Measurements from ENCODE around the gene DDX42. TPM values are rescaled to one million over a fixed set of nuclear protein-coding genes. Genes with fewer than 3 reads are reported as not detected.

Gene DDX42
- total and polyA plus RNA-seq, 2 donors (not counting 1 experiment from before 2014, with no cell fraction given) = 61.6 to 170 TPM

DNA sequence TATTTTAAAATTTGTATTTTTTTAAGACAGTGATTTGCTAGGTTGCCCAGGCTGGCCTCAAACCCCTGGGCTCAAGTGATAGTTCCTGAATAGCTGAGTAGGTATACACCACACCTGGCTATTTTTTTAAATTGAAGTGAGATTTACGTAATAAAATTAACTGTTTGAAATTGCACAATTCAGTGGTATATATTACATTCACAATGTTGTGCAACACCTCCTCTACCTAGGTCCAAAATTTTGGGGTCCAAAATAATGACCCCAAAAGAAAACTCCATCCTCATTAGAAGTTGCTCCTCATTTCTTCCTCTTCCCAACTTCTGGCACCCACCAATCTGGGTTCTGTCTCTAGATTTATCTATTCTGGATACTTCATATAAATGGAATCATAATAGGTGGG, 71.5 kb downstream of the DDX42 start:
- intact Hi-C loops (cut with micrococcal nuclease) = loop anchor here (2.0 kb wide), 1 partner anchor 399 kb away; the partner anchor contains the start of gene CYB561
- no peak overlapping the region for H3K27ac Mint-ChIP-seq
- Histone ChIP-seq H3K27me3 (replicated peaks in 1 of 4; ENCODE audit: control extremely low read depth in 1 of 4, control insufficient read depth in 3 of 4, insufficient read depth in 4 of 4, low read length in 3 of 4) (no peaks in the 10 kb centered on the region), H3K4me3 (ENCODE audit: control extremely low read depth in 1 of 5, extremely low read depth in 1 of 5, insufficient read depth in 1 of 5, low read depth in 2 of 5, low read length in 4 of 5) (no peak overlapping the region), H3K4me2 (replicated peaks; ENCODE audit: low read depth, low read length, poor library complexity, severe bottlenecking) (no peak overlapping the region), H4K20me1 (ENCODE audit: control insufficient read depth, insufficient read depth, low read length, poor library complexity, severe bottlenecking) (peaks cover 18% of the 10 kb centered on the region), H2AFZ (ENCODE audit: insufficient read depth, low read depth, low read length, poor library complexity, severe bottlenecking) (no peak overlapping the region), H3K36me3 (replicated peaks in 1 of 2; ENCODE audit: control extremely low read depth in 1 of 2, control insufficient read depth in 1 of 2, extremely low read depth in 1 of 2, insufficient read depth in 2 of 2, low read length in 1 of 2) (no peaks in the 10 kb centered on the region), H3K27ac (ENCODE audit: low read length in 2 of 2) (no peak overlapping the region), H3K79me2 (ENCODE audit: control insufficient read depth, insufficient read depth, low read length) (peaks cover 21% of the 10 kb centered on the region), H3K4me1 (ENCODE audit: control insufficient read depth in 2 of 2, insufficient read depth in 2 of 2, low read length in 2 of 2) (peaks cover 26 to 42% of the 10 kb centered on the region in 2 donors), H3K9ac (ENCODE audit: low read length) (no peak overlapping the region), H3K9me3 (ENCODE audit: control extremely low read depth in 1 of 3, control insufficient read depth in 2 of 3, insufficient read depth in 1 of 3, low read length in 2 of 3) (peaks cover 0 to 16% (median 0%) of the 10 kb centered on the region in 3 donors)
- no peak for DNase-seq
- H3K4me1 Mint-ChIP-seq = peaks cover 42% of the 10 kb centered on the region
- ChIA-PET CTCF (no interaction called here), POLR2A (no interaction called here)
- ATAC-seq (ENCODE audit: low read depth) = no peak
- WGBS (ENCODE audit: insufficient coverage) = no CpG with 5 or more reads among the region's 1 CpG
- no peak overlapping the region for H3K4me3 Mint-ChIP-seq
- H3K9me3 Mint-ChIP-seq (ENCODE audit: insufficient read depth) = peaks cover 3% of the 10 kb centered on the region
- no peaks in the 10 kb centered on the region for H3K27me3 Mint-ChIP-seq
- TF ChIP-seq, protein P1, sequence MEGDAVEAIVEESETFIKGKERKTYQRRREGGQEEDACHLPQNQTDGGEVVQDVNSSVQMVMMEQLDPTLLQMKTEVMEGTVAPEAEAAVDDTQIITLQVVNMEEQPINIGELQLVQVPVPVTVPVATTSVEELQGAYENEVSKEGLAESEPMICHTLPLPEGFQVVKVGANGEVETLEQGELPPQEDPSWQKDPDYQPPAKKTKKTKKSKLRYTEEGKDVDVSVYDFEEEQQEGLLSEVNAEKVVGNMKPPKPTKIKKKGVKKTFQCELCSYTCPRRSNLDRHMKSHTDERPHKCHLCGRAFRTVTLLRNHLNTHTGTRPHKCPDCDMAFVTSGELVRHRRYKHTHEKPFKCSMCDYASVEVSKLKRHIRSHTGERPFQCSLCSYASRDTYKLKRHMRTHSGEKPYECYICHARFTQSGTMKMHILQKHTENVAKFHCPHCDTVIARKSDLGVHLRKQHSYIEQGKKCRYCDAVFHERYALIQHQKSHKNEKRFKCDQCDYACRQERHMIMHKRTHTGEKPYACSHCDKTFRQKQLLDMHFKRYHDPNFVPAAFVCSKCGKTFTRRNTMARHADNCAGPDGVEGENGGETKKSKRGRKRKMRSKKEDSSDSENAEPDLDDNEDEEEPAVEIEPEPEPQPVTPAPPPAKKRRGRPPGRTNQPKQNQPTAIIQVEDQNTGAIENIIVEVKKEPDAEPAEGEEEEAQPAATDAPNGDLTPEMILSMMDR (IDR thresholded peaks at IDR 0.05) = no peak
- TF ChIP-seq EZH2 (IDR thresholded peaks at IDR 0.05; ENCODE audit: borderline replicate concordance, insufficient read depth, low read depth, low read length, poor library complexity, severe bottlenecking) = no peak

DNA sequence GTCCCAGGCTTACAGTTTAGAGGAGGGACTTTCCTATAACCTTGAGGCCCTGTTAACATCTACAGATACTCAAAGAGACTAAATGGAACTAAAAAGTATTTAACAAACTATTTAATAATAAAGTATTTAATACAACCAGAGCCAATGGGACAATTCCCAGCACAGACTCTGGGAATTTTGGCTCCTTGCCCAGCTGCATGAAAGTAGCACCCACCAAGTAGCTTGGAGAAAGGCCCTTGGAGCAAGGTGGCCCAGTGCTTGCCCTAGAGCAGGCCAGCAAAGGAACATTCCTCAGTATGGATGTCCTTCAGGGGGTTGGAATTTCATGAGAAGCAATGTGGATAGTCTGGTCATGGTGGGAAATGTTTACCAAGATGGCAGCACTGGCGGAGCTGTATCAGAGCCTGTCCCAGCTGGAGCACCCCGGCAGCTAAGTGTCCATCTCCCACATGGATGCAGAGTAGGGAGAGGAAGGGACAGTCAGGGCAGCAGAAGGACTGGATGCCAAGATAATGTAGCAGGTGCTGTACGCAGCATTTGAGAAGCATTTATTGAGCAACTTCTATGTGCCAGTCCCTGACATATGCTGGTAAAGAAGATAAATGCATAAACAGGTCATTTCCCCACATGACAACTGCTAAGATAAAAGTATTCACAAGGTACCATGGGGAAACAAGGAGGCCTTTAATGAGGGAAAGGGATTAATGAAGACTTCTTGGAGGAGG, 73.7 kb downstream of the DDX42 start:
- ChIA-PET CTCF (interaction anchor here (0.7 to 1.7 kb wide), 8 partner anchors 9 to 286 kb away, joined by 3 to 15 read pairs (median 4); partner anchors contain the start of genes FTSJ3, ICAM2 and PSMC5), POLR2A (interaction anchor here (0.6 to 1.9 kb wide), 2 partner anchors 74 to 160 kb away, joined by 3 to 6 read pairs; partner anchors contain the start of genes CCDC47 and DDX42)
- H3K27me3 ChIP-seq (replicated peaks in 1 of 4; ENCODE audit: control extremely low read depth in 1 of 4, control insufficient read depth in 3 of 4, insufficient read depth in 4 of 4, low read length in 3 of 4) = no peaks in the 10 kb centered on the region
- H3K9me3 ChIP-seq (ENCODE audit: control extremely low read depth in 1 of 3, control insufficient read depth in 2 of 3, insufficient read depth in 1 of 3, low read length in 2 of 3) = peaks cover 0 to 16% (median 0%) of the 10 kb centered on the region in 3 donors
- intact Hi-C loops (cut with micrococcal nuclease) = no loop called here
- H3K36me3 ChIP-seq (replicated peaks in 1 of 2; ENCODE audit: control extremely low read depth in 1 of 2, control insufficient read depth in 1 of 2, extremely low read depth in 1 of 2, insufficient read depth in 2 of 2, low read length in 1 of 2) = no peaks in the 10 kb centered on the region
- Mint-ChIP-seq H3K9me3 (ENCODE audit: insufficient read depth) (peaks cover 3% of the 10 kb centered on the region), H3K4me3 (peak overlapping the region; percentile 88), H3K4me1 (peaks cover 26% of the 10 kb centered on the region), H3K27me3 (no peaks in the 10 kb centered on the region), H3K27ac (peak overlapping the region; percentile 61)
- DNase-seq (no peak), ATAC-seq (ENCODE audit: low read depth) (no peak)
- H3K4me3 ChIP-seq (ENCODE audit: control extremely low read depth in 1 of 5, extremely low read depth in 1 of 5, insufficient read depth in 1 of 5, low read depth in 2 of 5, low read length in 4 of 5) = no peak overlapping the region
- H3K9ac ChIP-seq (ENCODE audit: low read length) = no peak overlapping the region
- H3K4me1 ChIP-seq (ENCODE audit: control insufficient read depth in 2 of 2, insufficient read depth in 2 of 2, low read length in 2 of 2) = peaks cover 13 to 26% of the 10 kb centered on the region in 2 donors
- whole genome bisulfite sequencing (ENCODE audit: insufficient coverage) = 50% methylated on average over 2 of the region's 3 CpGs
- no peaks in the 10 kb centered on the region for H4K20me1 ChIP-seq (ENCODE audit: control insufficient read depth, insufficient read depth, low read length, poor library complexity, severe bottlenecking)
- H3K4me2 ChIP-seq (replicated peaks; ENCODE audit: low read depth, low read length, poor library complexity, severe bottlenecking) = no peak overlapping the region
- no peak overlapping the region for H2AFZ ChIP-seq (ENCODE audit: insufficient read depth, low read depth, low read length, poor library complexity, severe bottlenecking)
- TF ChIP-seq, protein P1 (IDR thresholded peaks at IDR 0.05) = no peak
- TF ChIP-seq EZH2 (IDR thresholded peaks at IDR 0.05; ENCODE audit: borderline replicate concordance, insufficient read depth, low read depth, low read length, poor library complexity, severe bottlenecking) = no peak
- no peaks in the 10 kb centered on the region for H3K79me2 ChIP-seq (ENCODE audit: control insufficient read depth, insufficient read depth, low read length)
- no peak overlapping the region for H3K27ac ChIP-seq (ENCODE audit: low read length in 2 of 2)
